Suppressor macrophage treated with lipopolysaccharide for 1 hour (primary cell): ENCODE measurements around the gene PPM1N.
"Not testable (repeated sequence)": the region's sequence is repeated elsewhere in the genome, so short reads cannot be mapped to it uniquely, and the experiment has no call there.

Source experiments
- DNase-seq, 3 donors: peaks; one replicate each; pipeline ENCODE4 v3.0.0-alpha.2; 2020 to 2022

The PPM1N gene

GRCh38 chr19:45510352-45510751 is 12.1 kb downstream of the PPM1N start:
- not testable (repeated sequence) for DNase-seq

GRCh38 chr19:45511074-45511473 is 12.8 kb downstream of the PPM1N start:
- DNase-seq, result no peak

- DNase-seq, result no peak
Measured at GRCh38 chr19:45512881-45513483, 14.7 kb downstream of the PPM1N start.

GRCh38 chr19:45514376-45515051 is 16.3 kb downstream of the PPM1N start:
- peak in 2 of 3 donors; percentile 40 to 55 for DNase-seq

- peak; percentile 96 to 98 (median 98) for DNase-seq
Measured at GRCh38 chr19:45515081-45515624, 16.9 kb downstream of the PPM1N start.

GRCh38 chr19:45515807-45516401 is 17.7 kb downstream of the PPM1N start:
- peak; percentile 73 to 84 (median 83) for DNase-seq

- no peak for DNase-seq
Measured at GRCh38 chr19:45517238-45517637, 19.0 kb downstream of the PPM1N start.

GRCh38 chr19:45517641-45518468 is 19.6 kb downstream of the PPM1N start:
- DNase-seq, result no peak

GRCh38 chr19:45518469-45518826 is 20.2 kb downstream of the PPM1N start:
- no peak for DNase-seq

GRCh38 chr19:45522010-45522941 is 24.0 kb downstream of the PPM1N start:
- no peak for DNase-seq

- DNase-seq, result peak; percentile 82 to 91 (median 88)
Measured at GRCh38 chr19:45523642-45524256, 25.5 kb downstream of the PPM1N start.

GRCh38 chr19:45524575-45525129 is 26.4 kb downstream of the PPM1N start:
- DNase-seq, result no peak

- DNase-seq, result peak; percentile 74 to 89 (median 80)
Measured at GRCh38 chr19:45526143-45526542, 27.9 kb downstream of the PPM1N start.

- DNase-seq, result no peak
Measured at GRCh38 chr19:45526971-45527370, 28.7 kb downstream of the PPM1N start.

GRCh38 chr19:45527731-45528130 is 29.5 kb downstream of the PPM1N start:
- DNase-seq, result no peak

- no peak for DNase-seq
Measured at GRCh38 chr19:45528149-45528743, 30.0 kb downstream of the PPM1N start.

- DNase-seq, result no peak
Measured at GRCh38 chr19:45528744-45529419, 30.6 kb downstream of the PPM1N start.

GRCh38 chr19:45529420-45529785 is 31.2 kb downstream of the PPM1N start:
- DNase-seq, result no peak

GRCh38 chr19:45531349-45531748 is 33.1 kb downstream of the PPM1N start:
- DNase-seq, result no peak

GRCh38 chr19:45539459-45539858 is 41.2 kb downstream of the PPM1N start:
- no peak for DNase-seq
